RKO (cell line): ENCODE data around the gene VAMP8.
A peak's percentile ranks its signal among the peaks of the same experiment; 100 is the strongest.
"Not testable (repeated sequence)": the region's sequence is repeated elsewhere in the genome, so short reads cannot be mapped to it uniquely, and the experiment has no call there.

Experiments used
- DNase-seq: peaks from one replicate; pipeline ENCODE4 v3.0.0-alpha.2; 2016; ENCODE audit warnings: low spot score

Gene VAMP8

GRCh38 chr2:85598594-85599340 is 21.4 kb downstream of the VAMP8 start:
- DNase-seq, result no peak

DNA sequence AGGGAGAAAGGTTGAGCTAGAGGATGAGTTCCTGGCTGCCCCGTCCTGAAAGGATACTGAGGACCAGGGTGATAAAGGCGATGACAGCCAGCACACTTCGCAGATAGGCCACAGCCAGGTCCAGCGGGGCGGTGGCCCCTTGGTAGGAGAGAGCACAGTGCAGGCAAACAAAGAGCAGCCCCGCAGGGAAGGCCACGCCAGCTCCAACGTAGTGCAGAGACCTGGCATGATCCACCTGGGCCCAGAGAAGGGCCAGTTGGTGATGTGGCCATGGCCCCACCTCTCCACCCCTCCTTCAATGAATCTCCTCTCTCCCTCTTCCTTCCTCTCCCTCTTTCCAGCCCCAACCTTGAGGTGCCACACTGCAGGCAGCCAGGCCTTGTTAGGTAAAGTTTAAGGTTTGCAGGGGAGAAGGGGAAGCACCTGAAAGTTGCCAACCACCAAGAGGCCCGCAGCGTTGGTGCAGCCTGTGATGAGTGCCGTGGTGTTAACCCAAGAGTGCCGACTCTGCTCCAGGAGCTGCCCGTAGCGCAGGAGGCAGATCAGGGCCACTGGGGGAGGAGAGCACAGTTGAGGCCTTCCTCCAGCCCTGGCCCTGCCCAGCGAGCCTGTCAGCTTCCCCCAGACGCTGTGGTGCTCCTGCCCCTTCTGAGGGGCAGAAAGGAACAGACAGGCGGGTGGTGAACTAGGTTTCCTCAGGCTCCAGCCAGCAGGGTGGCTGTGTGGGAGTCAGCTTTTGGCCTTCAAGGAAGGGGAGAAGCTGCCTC is 22.3 kb downstream of the VAMP8 start:
- DNase-seq, result no peak

DNA sequence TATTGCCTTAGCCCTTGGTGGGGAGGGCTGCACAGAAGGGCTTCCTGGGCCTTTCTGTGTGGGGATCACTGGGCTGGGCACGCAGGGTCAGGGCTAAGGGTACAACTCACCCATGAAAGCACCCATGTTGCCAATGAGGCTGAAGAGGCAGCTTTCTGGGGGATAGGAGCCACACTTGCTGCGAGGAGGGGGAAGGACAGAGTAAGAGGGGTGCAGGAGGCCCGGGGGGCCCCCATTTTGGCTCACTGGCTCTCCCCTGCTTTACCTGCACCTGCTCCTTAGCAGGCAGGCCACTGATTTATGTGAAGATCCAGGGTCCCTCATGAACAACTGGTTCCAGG is 22.8 kb downstream of the VAMP8 start:
- DNase-seq, result no peak

DNA sequence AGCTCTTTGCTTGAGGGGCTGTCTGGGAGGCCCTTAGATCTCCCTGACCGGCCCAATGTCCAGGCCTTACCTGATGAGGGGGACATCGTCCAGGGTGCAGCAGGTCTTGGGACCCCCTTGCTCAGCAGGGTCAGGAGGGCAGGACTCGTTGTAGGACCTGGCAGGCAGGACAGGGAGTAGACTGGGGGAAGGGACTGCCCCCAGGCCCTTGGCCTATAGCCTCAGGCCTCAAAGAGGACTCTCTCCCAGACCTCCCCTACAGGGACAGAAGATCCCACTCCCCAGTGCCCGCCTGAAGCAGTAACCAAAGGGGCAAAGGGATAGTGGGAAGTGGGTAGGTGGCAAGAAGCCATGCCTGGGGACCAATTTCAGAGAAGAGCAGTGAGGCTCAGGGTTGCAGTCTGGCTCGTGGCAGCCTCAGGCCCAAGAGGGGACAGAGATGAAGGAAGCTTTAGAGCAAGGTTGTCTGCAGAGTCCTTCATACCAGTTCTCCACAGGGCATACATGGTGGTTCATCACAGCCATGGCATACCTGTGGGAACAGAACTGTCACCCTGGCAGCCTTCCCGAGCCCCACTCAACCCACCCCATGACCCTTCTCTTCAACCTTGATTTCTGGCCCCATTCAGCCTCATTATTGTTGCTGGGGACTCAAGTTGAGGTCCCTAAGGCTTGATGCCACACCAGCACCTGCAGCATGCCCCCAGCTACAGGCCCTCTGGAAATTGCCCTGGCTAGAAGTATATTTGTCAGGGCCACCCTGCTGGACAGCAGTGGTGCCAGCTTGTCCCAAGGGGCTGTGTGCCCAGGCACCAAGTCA is 23.8 kb downstream of the VAMP8 start:
- no peak for DNase-seq

DNA sequence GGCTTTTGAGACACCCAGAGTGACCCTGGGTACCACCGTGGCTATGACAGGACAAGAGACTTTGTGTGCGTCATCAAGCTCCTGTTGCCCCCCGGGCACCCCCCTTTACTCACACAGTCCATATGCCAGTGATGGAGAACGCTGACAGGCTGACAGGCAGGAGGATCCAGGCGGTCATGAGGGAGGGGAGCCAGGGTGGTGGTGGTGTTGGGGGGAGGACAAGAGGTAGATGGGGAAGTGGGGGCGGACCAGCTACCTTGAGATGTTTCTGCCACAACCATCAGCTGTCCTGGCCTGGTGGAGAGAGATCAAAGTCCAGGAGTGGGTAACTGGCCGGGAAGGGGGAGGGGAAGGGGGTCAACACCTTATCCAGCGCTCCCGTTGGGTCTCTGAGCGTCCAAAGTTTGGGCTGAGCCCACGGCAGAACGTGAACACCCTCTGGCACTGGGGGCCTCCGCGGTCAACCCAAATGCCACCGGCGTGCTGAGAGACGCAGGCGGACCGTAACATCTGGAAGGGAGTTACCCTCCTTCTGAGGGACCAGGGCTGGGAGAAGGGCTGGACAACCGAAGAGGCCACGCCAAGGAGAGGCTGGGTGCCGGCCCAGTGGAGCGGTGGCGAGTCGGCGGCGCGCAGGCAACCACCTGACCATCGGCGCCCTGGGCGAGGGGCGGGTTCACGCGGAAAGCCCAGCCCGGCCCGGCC is 24.5 kb downstream of the VAMP8 start:
- no peak for DNase-seq

- DNase-seq, result peak; percentile 90
Measured at GRCh38 chr2:85602476-85603234, 25.3 kb downstream of the VAMP8 start, which contains the start of gene TMEM150A. Gene TMEM150A (minus strand): TSS chr2:85602698. CDS start chr2:85601948, 750 bp downstream.

DNA sequence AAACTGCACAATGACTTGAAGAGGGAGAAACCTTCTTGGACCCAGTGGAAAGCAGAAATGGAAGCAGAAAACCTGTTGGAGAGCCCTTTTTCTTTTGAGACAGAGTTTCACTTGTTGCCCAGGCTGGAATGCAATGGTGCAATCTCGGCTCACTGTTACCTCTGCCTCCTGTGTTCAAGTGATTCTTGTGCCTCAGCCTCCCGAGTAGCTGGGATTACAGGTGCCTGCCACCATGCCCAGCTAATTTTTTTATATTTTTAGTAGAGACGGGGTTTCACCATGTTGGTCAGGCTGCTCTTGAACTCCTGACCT is 26.7 kb downstream of the VAMP8 start:
- not testable (repeated sequence) for DNase-seq

DNA sequence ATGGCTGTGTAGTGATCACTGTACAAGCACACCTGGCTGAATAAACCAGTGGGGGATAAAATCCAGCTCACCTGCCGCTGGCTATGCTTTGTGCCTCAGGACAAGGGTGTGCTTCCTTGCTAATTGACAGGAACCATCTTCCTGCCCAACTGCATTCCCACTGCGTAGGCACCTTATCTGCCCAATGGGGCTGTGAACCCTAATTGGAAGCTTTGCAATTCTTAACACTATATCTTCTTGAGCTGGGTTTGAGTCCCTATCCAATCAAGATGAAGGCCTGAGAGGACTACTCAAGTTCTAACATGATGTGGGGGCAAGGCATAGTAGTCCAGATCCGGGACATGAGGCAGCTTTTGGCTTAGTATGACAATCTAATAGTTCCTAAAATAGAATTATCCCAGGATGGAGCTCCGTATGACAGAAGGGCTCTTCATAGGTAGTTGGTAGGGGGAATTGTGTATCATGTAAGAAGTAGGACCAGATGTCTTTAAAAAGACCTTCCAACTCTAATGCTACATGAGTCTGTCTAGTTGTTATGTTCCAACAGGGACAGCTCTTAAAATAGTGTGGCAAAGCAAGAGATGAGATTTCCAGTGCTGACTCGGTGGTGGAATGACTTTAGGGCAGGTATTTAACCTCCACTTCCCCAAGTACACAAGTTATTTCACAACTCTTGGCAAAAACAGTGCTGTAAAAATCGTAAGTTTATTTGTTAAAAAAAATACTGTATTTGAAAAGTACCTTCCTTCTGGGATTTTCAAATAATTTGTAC is 27.4 kb downstream of the VAMP8 start:
- no peak for DNase-seq

- DNase-seq, result no peak
Measured at GRCh38 chr2:85605406-85606115, 28.2 kb downstream of the VAMP8 start.

- DNase-seq, result no peak
Measured at GRCh38 chr2:85606116-85606455, 28.7 kb downstream of the VAMP8 start.

DNA sequence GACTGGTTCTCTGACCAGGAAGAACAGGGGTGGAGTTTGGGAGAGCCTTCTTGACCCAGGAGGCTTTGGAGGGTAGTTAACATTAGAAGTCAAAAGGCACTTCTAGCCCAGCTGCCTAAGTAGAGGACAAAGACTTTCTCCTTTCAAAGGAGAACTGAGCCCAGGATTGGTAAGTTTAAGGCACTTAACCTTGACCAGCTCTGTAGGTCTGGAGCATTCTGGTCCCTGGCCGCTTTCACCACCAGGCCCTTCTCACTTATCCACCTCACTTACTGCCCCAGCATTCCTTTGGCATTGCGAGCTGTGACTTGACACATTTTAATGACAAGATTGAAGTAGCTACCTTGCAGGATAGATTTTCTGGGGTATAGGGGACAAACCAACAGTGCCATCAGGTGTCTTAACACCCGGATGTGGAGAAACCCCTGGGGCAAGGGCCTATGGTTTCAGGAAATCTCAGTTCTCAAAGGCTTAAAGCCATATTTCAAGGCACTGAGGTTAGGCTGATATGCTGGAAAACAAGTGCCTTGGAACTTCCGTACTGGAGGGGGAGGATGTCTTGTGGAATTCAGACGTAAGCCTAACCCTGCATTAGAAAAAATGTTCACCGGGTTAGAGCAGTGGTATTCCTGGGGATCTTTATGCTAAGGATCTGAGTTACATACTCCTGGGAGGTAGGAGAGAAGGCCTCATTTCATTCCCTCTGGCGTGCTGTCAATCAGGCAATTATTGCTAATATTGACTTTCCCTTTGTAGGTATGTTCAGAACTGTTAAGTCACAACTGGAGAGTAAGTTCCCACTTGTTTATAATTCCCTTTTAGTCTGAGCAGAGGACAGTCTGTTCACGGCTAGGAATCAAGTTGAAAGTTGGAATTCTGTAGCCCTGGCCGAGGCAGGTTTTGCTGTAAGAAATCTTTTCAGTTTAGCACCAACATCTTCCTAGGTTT is 30.2 kb downstream of the VAMP8 start:
- no peak for DNase-seq

DNA sequence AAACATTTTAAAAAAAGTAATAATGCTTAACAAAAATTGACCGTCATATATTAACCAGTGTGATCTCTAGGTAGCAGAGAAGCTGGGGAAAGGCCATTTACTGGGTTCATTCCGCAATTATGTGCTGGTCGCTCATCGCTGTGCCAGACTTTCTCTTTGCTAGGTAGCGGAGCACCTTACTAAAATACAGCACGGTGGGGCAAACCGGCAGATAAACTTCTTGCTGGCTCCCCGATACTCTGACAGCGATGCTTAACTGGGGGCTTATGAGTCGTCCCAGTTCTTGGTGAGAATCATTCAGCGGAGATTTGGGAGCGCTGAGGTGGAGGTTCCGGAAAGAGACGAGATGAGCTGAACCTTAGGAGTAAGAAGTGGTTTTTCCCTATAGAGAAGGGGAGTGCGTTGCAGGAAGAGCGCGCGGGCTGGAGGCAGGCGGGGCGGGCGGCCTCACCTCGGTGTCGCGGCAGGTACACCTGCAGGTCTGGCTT is 33.9 kb downstream of the VAMP8 start:
- no peak for DNase-seq

DNA sequence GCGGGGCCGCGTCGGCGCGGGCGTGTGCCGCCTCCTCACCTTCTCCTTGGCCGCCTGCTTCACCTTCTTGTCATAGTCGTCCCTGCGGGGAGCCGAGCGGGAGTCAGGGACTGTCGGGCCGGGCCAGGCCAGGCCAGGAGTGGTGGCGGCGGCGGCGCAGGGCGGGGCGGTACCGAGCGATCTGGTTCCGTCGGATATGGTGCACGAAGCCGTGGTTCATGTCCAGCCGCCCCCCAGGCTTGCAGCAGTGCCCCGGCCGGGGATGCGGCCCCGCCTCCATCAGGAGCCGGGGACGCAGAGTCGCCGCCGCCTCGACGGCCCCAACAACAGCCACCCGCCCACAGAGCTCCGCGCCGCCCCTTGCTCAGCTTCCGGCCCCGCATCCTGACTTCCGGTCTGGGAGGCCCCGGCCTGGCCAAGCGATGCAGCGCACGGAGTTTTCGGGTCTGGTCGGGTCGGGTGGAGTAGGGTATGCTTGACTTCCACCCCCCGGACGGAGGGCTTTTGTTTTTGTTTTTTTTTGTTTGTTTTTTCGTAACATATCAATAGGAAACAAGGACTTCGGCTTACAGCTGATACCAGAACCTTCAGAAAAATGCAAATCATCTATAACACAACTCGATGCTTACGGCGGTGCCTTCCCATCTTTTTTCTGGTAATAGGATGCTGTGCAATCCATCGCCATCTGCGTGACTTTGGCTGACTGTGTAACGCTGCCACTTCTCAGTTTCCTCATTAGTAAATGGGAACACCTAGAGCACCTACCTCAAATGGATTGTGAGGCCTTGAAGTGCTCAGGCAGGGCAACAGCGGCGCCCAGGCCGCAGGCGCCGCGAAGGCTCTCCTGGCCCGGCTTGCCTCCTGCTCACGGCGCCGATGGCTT is 34.6 kb downstream of the VAMP8 start, which contains the start of gene C2orf68:
Gene C2orf68, minus strand, starts transcription at position 362 of the 883 bp plus-strand sequence. Its CDS starts 82 bp downstream, at position 280.
- DNase-seq, result peak; percentile 91

GRCh38 chr2:85613717-85614515 is 36.5 kb downstream of the VAMP8 start:
- no peak for DNase-seq

GRCh38 chr2:85614757-85615156 is 37.4 kb downstream of the VAMP8 start:
- not testable (repeated sequence) for DNase-seq

DNA sequence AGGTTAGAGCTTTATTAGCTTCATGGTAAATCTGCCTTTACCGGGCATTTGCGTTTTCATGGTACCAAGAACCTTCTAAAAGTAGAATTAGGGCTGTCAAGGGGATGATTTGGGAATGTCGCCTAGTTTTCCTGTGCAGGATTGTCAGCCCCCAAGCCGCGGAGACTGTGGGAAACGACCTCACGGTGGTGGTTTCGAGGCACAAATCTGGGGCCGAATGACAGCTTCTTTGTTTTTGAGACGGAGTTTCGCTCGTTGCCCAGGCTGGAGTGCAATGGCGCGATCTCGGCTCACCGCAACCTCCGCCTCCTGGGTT is 38.0 kb downstream of the VAMP8 start:
- DNase-seq, result no peak

DNA sequence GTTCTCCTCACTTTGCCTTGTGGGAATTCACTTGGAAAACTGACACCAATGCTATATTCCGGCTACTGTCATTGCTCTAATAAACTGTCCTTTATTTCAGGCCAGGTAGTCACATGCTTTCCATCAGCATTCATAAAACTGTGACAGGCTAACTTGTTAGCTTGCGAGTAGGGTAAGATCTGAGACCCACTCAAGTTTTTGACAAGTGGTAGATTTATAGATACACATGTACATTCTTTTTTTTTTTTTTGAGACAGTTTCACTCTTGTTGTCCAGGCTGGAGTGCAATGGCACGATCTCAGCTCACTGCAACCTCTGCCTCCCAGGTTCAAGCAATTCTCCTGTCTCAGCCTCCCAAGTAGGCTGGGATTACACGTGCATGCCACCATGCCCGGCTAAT is 40.3 kb downstream of the VAMP8 start:
- not testable (repeated sequence) for DNase-seq
